ENCODE results near the gene RNF40.
A peak's percentile ranks its signal among the peaks of the same experiment; 100 is the strongest.

Gene RNF40

GRCh38 chr16:30764816-30765465 lies 2.8 kb downstream of the RNF40 start:
- DNase-seq, result no peak

GRCh38 chr16:30766206-30766932 lies 4.2 kb downstream of the RNF40 start:
- no peak for DNase-seq

GRCh38 chr16:30766933-30767284 lies 4.8 kb downstream of the RNF40 start:
- DNase-seq, result no peak

- DNase-seq, result no peak
Observed at GRCh38 chr16:30767767-30768465, 5.8 kb downstream of the RNF40 start.

GRCh38 chr16:30768583-30769181 lies 6.6 kb downstream of the RNF40 start:
- DNase-seq, result no peak

GRCh38 chr16:30769379-30770089 lies 7.4 kb downstream of the RNF40 start:
- DNase-seq, result no peak

GRCh38 chr16:30771726-30772125 lies 9.6 kb downstream of the RNF40 start:
- no peak for DNase-seq

- DNase-seq, result no peak
Observed at GRCh38 chr16:30773826-30774225, 11.7 kb downstream of the RNF40 start.

- DNase-seq, result no peak
Observed at GRCh38 chr16:30774367-30775130, 12.4 kb downstream of the RNF40 start.

GRCh38 chr16:30775131-30775391 lies 12.9 kb downstream of the RNF40 start:
- no peak for DNase-seq

- DNase-seq, result peak; percentile 83
Observed at GRCh38 chr16:30775392-30776188, 13.5 kb downstream of the RNF40 start.

- DNase-seq, result no peak
Observed at GRCh38 chr16:30777591-30778297, 15.6 kb downstream of the RNF40 start.

- DNase-seq, result no peak
Observed at GRCh38 chr16:30778549-30779244, 16.6 kb downstream of the RNF40 start.

GRCh38 chr16:30779596-30779995 lies 17.5 kb downstream of the RNF40 start:
- no peak for DNase-seq

GRCh38 chr16:30780021-30780420 lies 17.9 kb downstream of the RNF40 start:
- DNase-seq, result no peak

GRCh38 chr16:30780549-30780948 lies 18.4 kb downstream of the RNF40 start:
- no peak for DNase-seq

GRCh38 chr16:30782486-30783279 lies 20.6 kb downstream of the RNF40 start:
- DNase-seq, result no peak

- DNase-seq, result no peak
Observed at GRCh38 chr16:30783280-30784109, 21.4 kb downstream of the RNF40 start.

- no peak for DNase-seq
Observed at GRCh38 chr16:30784215-30784614, 22.1 kb downstream of the RNF40 start.
